Suppressor macrophage treated with lipopolysaccharide for 4 hours (primary cell): ENCODE results near the gene STK32A.
A peak's percentile ranks its signal among the peaks of the same experiment; 100 is the strongest.

Experiments used
- DNase-seq: peaks from one replicate; pipeline ENCODE4 v3.0.0-alpha.2; 2020

STK32A gene

GRCh38 chr5:147267082-147267832, 32.4 kb downstream of the STK32A start:
- DNase-seq = no peak

DNA sequence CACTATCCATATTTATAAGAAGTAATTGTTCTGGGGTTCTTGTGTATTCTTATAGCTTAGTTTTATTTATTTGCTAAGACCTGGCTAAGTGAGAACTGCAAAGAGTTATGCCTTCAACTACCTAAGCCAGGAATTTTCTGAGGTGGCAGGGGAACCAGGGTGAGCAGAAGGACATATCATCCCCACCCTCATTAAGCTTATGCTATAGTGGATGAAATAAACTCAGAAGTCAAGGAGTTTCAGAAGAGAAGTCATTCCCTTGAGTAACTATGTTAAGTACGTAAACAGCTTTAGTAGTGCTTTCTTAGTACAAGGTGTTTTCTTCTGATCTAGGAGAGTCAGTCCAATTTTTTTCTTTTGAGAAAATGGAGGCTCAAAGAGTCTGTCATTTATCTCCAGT, 41.7 kb downstream of the STK32A start:
- DNase-seq = no peak

DNA sequence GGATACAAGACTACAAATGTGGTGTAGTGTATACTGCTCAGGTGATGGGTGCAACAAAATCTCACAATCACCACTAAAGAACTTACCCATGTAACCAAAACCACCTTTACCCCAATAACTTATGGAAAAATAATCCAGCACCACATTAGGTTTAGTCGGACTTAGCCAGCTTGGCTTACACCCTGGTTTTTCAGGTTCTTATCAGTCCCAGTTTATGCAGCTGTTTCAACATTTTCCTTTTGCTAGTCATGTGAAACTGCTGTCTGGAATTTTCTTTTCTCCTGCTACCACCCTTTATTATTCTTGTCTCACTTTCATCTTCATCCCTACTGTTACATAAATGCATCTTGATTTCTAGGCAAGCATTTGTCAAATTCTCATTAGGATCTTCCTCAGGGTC, 51.5 kb downstream of the STK32A start:
- DNase-seq = no peak

DNA sequence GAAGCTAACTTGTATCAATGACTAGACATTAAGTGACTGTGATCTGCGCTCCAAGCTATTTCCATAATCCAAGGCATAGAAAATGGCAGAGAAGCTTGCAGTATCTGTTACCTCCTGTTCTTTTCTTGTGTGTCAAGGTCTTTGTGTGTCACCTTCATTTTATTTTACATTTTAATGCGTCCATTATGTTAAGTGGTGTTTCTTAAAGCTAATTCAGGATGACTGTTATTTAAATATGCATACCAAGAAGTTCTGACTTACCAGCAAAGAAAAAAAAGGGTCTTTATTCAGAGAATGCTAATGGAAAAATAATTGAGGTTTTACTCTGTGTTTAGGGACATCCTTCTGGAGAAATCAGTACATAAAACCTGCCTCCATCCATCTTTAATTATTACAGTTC, 52.3 kb downstream of the STK32A start:
- no peak for DNase-seq

DNA sequence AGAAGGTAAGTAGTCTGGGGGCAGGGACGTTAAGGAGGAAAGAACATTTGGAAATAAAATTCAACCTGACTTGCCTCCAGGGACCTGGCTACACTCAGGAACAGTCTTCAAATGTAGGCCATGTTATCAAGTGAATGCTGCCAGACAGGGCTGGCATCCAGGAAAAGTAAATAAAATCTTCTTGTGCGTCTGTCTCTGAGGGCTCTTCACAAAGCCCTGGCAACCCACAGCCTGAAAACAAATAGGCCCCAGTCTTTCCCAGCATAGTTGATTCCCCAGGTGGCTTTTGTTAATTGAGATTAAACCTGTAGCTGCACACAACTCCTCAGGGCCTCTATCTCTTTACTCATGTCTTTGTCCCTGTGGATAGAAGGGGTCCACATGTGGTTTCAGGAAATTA, 55.4 kb downstream of the STK32A start:
- no peak for DNase-seq

GRCh38 chr5:147303251-147303650, 68.4 kb downstream of the STK32A start:
- no peak for DNase-seq

- no peak for DNase-seq
Observed at GRCh38 chr5:147303976-147304375, 69.2 kb downstream of the STK32A start.

DNA sequence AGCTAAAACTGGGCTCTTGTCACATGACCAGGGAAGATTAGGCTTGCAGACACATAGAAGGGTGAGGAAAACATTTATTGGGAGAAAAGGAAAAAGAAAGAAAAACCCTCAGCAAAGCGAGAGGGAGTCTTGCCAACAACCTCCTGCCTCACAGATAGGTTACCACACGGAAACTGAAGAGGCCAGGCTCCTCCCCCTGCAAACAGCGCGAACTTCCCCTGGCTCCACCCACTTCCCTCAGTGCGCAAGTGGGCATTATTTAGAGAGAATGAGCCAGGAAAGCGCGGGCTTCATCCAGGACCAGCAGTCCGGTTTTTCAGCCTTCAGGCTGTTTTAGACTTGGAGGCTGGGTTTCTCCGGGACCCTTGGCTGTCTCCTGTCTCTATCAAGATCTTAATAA, 70.3 kb downstream of the STK32A start:
- DNase-seq = no peak

DNA sequence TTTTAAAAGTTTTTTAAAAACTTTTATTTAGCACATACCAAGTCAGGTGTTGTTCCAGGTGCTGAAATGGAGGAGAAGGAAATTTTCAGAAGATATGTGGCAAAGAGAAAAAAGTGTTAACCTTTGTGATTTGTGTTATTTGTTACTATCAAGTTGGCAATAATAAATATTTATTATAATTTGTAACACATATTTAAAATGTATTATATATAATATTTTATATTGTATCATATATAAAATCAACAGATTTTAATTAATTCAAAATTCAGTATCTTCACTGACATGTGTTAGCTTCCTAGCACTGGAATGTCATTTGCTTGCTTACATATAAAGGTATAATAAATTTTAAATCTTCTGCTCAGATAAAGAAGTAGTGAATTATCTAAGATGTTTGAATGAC, 71.5 kb downstream of the STK32A start:
- no peak for DNase-seq

DNA sequence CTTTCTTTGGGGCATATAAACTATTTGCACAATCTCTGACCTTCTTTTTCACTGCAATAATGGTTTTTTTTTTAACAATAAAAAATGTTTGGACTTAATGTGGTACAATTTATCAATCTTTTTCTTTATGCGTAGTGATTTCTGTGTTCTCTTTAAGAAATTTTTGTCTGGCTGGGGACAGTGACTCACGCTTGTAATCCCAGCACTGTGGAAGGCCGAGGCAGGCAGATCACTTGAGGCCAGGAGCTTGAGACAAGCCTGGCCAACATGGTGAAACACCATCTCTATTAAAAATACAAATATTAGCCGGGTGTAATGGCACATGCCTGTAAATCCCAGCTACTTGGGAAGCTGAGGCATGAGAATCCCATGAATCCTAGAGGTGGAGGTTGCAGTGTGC, 72.3 kb downstream of the STK32A start:
- DNase-seq = no peak

GRCh38 chr5:147309621-147310020, 74.8 kb downstream of the STK32A start:
- DNase-seq = peak; percentile 37

DNA sequence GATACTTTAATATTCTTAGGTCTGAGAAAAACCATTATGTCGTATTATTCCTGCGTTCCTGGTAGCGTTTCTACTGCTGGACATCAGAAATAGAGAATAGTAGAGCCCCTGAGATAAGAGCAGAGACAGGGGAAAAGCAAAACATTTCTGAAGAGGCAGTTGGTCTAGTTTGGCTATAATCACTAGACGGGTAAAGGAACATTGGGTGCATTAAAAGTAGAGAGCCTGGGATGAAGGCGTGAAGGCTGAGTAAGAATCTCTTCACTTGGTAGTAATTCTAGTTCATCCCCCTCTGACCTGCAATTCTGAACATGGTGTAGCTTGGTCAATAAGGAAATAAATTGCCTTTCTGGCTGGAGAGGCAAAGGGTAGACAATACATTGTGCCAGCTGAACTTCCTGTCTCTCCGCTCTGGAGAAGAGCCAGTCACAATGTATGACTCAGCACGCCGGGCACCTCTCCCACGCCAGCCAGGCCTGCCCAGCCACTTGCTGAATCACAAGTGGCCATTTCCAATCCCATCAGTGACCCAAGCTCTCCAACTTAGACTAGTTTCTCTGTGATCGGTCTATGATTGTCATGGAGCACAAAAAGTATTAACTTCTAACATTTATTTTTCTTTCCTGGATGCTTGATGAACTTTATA, 75.4 kb downstream of the STK32A start:
- peak; percentile 83 for DNase-seq

GRCh38 chr5:147317978-147318684, 83.3 kb downstream of the STK32A start:
- no peak for DNase-seq

DNA sequence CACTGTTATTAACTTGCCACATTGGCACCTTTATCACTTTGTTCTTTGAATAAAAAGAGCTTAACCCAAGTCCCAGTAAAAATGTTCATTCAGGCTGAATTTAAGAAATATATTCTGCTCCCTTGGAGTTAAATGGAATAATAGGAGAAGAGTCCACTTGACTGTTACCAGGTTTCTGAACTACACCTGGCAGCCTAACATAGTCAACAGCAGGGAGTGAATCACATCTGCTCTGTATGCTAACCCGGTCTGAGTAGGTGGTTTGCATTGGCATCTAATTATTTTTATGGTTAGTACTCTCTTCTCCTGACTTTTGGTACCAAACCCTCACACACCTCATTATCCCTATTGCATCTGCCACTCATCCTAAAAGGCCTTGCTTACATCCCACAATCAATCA, 86.7 kb downstream of the STK32A start:
- DNase-seq = no peak

- DNase-seq = no peak
Observed at GRCh38 chr5:147327421-147327820, 92.6 kb downstream of the STK32A start.

GRCh38 chr5:147327905-147328304, 93.1 kb downstream of the STK32A start:
- no peak for DNase-seq

DNA sequence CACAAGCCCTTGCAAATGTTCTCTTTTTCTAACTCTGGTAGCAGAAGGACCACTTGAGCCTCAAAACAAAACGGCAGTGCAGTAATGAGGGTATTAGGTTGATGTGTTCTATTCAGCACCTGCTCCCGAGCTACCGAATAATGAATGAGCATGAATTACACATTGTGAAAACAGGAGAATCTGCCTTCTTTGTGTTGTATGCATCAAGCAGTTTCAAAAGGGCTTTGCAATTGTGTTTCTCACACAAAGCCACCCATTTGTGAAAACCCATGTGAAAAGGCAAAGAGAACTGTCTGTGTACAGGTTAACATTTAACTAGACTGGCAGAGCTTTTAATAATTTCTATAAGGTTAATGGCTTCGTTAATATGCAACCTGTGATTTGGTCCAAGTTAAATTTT, 97.8 kb downstream of the STK32A start:
- no peak for DNase-seq

- DNase-seq = no peak
Observed at GRCh38 chr5:147336876-147337275, 102.0 kb downstream of the STK32A start.

DNA sequence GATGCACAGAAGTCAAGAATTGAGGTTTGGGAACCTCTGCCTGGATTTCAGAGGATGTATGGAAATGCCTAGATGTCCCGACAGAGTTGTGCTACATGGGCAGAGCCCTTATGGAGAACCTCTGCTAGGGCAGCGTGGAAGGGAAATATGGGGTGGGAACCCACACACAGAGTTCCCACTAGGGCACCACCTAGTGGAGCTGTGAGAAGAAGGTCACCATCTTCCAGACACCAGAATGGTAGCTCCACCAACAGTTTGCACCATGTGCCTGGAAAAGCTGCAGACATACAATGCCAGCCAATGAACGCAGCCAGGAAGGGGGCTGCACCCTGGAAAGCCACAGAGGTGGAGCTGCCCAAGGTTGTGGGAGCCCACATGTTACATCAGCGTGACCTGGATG, 104.5 kb downstream of the STK32A start:
- no peak for DNase-seq

GRCh38 chr5:147340941-147341340, 106.1 kb downstream of the STK32A start:
- DNase-seq = no peak

DNA sequence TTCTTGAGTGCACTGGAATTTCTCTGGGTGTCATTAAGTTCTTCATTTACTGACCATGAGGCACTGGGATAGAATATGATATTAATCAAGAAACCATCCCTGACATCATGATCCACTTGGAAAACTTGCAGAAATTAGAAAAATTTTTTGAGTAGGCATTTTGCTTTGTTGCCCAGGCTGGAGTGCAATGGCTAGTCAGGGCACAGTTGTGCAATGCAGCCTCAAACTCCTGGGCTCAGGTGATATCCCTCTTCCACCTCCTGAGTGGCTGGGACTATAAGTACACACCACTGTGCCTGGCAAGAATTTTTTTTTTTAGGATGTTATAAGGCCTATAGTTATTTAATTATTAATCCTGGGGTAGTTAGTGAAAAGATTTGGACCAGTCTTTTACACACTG, 106.5 kb downstream of the STK32A start:
- no peak for DNase-seq

DNA sequence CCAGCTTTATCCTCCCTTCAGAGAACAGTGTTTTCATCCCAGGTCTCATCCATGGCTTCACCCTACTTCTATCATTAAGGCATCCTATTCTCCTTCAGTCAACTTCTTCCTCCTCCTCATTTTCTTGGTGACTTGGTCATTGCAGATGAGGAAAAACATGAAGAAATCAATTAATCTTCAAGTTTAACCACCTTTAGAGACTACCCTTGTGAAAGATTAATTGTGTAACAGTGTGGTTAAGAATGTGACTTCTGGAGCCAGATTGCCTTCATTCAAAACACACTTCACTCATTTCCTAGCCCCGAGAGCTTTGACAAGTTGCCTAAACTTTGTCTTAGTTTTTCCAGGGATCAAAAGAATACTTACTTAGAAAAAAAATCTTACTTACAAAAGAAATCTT, 110.0 kb downstream of the STK32A start:
- DNase-seq = no peak

DNA sequence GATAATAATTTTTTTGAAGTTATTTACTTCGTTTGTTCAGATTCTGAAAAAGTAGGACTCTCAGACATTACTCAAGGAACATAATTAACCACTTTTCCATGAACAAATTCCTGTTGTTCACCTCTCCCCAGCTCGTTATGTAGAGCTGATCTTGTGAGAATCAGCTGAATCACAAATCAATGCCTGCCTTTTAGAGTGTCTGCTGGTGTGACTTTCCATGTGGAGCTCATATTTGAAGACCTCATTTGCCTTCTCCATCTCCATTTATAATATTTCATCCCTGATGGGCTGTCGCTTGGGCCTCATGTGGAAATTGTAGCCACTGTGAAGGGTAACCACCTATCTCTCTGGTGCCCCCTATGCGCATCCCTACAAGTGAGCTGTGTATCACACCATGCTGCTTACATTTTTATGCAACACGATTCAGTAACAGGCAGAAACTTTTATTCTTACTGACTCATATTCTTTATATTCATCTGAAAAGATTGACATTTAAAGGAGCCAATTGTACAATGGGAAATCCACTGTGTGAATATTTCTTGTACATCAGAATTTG, 111.3 kb downstream of the STK32A start:
- DNase-seq = no peak

DNA sequence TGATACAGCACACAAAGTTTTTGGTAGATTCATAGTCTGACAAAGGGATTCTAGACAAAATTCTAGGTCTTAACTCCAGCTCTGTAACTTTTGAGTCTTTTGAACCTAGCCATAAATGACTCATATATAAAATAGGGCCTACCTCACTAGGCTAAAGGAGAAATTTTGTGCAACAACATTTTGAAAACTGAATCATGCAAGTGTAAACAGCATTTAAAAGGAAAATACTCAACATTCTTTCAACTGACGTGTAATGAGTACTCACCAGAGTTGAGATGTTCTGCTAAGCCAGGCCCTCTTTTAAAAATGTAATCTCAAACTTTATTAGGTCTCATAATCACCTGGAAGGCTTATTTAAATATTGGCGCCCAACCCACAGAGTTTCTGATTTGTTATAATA, 113.2 kb downstream of the STK32A start:
- DNase-seq = no peak
